Left renal pelvis (tissue), 4 donors: ENCODE measurements around the gene GJC1. TPM values are rescaled to one million over a fixed set of nuclear protein-coding genes. Genes with fewer than 3 reads are reported as not detected.

Source experiments
- DNase-seq, 4 donors: peaks; one replicate each; pipeline ENCODE4 v3.0.0-alpha.2; 2013; ENCODE audit warnings: low read depth in 4 of 4, low spot score in 3 of 4
- polyA plus RNA-seq, 4 donors: library from polyadenylated mRNA; unstranded; fragments of 120-200 nt; gene quantifications; one replicate each; pipeline ENCODE4 v1.2.1, GENCODE V29; 2013; ENCODE audit not compliant: insufficient read length in 4 of 4

Gene GJC1
- polyA plus RNA-seq, 4 donors: 23.7 to 32.4 (median 25.0) TPM

DNA sequence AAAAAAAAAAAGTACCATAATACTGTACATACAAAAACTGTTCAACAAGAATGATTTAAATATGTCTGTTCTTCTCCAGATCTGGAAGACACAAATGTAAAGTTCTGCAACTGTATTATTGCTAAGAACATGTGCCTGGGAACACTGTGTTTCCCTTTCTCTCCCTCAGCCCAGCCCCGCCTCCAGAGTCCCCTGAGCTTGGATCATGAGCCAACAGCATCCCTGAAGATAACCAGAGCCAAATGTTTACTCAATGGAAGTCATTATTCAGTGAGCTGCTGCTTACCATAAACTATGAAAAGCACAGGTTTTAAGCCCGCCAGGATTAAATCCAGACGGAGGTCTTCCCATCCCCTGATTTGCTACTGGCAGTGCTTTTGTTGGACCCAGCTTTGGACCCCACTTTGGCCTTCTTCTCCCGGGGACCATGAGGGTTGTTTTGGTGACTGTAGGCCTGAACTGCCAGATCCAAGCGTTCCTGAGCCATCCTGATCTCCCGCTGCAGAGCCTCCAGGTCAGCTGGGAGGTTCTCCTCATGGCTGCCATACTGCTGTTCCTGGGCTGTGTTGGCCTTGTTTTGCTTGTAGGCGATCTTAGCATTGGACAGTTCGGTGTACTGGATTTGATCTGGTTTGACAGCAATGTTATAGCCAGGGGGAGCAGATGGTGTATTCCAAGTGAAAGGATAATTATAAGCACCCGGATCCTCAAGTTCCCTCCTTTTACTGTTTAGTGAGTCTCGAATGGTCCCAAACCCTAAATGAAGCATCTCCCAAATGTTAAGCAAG lies 25.6 kb downstream of the GJC1 start:
- no peak for DNase-seq

DNA sequence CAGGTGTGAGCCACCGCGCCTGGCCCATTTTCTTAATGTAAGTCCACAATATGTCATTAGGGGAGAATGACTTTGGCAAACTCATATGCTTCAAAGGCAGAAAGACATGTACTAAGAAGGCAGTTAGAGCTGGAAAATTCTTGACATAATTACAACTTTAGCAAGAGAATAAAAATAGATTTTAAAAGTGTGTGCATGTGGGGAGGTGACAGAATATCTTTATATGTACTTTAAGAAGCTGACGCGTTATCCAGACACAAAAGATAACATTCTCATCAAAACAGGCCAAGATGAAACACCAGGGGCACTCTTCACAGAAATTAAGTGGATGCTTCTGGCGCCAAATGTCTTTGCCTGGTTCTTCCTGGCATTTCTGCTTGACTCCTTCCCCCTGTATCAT lies 28.2 kb downstream of the GJC1 start:
- DNase-seq: no peak

DNA sequence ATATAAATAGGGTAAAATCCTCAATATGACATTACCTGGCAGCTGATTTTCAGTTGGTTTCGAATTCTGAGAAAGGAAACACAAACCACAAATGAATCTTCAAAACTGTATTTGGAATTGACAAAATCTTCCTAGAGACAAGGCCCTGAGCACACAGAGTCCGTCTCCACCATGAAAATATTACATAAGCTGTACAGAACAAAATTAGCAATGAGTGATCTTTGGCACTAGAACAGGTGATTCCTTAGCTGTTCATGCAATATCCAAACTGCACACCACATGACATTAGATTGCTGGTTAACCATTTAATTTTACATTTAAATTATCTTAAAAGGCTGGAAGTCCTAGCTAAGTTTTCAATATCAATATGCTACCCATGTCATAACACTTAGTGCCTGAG lies 31.7 kb downstream of the GJC1 start:
- DNase-seq: no peak

DNA sequence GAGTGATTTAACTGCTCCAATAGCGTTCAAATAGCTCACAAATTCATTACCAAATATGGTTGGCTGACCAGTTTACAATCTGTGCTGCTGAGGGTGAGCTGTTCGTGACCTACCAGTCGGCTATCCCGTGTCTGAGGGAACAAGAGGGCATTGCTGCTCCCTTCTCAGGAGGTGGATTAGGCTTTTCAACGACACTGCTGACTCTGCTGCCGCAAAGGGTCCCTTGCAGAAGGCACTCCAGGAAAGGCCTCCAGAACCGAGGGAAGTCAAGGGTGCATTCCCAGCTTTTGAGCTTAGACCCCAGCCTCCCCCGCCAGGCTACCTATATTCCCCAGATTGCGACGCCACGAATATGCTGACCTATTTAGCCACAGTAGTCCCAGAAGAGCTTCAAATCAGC lies 32.3 kb downstream of the GJC1 start:
- no peak for DNase-seq

DNA sequence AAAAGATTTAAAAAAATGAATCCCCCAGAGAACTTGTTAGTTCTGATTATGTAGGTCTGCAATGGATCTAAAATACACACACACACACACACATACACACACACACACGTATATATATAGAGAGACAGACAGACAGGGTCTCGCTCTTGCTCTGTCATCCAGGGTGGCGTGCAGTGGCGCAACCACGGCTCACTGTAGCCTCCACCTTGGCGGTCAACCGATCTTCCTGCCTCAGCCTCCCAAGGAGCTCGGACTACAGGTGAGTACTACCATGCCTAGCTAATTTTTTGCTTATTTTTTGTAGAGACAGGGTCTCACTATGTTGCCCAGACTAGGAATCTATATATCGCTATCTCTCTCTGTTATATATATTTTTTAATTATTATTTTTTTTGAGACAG lies 33.4 kb downstream of the GJC1 start:
- no peak for DNase-seq

DNA sequence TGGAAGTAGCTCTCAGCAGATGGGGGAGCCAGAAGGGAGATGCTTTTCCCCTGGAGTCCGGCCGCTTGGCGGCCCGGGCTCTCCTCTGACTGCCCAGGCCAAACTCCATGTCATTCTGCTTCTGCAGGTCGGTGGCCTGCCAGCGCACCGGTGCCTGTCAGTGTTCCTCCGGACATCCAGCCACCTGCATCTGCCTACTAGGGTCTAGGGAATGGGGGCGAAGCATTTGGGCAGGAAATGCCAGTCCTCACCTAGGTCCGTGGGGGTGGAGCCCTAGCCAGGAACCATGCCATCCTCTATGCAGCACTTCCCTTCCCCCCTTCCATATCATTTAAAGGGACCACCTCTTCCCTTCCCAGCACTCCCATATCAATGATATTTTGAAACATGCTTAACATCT lies 34.2 kb downstream of the GJC1 start:
- DNase-seq: no peak

- DNase-seq: no peak
These were observed 34.7 kb downstream of the GJC1 start for GRCh38 chr17:44795421-44795820.

GRCh38 chr17:44794851-44795413 lies 35.2 kb downstream of the GJC1 start:
- DNase-seq: no peak

DNA sequence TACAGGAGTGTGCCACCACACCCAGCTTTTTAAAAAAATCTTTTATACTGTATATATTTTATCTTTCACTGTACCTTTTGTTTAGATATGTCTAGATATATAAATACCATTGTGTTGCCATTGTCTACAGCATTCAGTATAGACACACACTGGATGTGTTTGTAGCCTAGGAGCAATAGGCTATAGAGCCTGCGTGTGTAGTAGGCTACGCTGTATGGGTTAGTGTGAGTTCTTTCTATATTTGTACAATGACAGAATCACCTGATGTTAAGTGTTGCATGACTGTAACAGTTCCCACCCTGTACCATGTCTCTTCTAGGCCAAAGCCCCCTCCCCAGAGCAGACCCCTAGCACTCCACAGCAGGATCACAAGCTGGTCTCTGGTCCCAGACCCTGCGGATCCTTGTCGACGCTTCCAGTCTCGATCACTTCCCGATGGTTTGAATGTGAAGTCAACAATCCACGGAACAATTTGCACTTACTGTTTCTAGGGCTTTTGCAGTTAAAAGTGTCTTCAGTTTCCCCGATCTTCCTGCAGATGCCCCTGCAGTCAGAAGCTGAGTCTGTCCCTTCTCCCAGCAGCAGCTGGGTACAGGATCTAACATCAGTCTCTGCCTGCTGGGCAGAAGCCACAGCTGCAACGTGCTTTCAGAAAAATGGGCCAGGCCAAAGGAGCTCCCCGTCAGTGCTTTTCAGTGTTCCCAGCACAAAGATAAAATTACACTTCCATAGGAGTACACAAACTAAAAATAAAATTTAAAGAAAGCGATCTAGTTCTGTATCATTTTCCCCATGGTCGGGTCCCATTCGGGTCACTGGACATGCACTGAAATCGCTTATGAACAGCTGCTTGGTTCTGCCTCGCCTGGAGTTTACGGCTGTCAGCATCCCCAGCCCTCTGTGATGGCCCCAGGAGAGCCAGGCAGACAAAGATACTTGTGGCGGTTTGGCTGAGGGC lies 35.9 kb downstream of the GJC1 start:
- DNase-seq: no peak

GRCh38 chr17:44792276-44792675 lies 37.8 kb downstream of the GJC1 start:
- no peak for DNase-seq

GRCh38 chr17:44788139-44788538 lies 41.9 kb downstream of the GJC1 start:
- no peak for DNase-seq

DNA sequence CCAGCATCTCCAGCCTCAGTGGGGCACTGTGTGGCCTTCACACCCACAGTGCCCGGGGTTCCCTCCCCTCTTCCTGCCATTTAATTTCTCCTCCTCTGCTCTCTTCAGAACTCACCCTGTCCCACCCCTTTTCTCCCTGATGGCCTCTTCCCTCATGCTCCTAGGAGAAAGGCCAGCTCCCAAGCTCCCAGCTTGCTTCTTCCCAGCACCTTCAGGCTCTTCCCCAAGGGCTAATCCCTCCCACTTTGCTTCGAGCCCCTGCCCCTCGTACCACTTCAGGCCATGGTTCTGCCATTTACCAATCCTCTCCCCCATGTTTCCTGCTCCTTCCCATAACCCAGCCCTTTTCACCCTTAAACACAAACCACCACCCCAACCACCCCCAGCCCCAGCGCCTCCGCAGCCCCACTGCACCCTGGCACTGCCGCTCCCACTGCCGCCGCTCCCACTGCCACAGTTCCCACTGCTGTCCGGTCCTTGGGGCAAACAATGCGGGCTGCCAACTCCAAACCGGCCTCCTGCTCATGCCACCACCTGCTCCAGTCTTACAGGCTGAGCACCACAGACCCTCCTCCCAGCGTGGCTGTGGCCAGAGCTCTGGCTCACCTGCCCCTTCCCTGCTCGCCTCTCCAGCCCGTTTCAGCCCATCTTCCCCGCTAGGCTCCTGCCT lies 42.7 kb downstream of the GJC1 start:
- DNase-seq: no peak

GRCh38 chr17:44786551-44787081 lies 43.5 kb downstream of the GJC1 start:
- no peak for DNase-seq

GRCh38 chr17:44785921-44786320 lies 44.2 kb downstream of the GJC1 start:
- DNase-seq: no peak

- no peak for DNase-seq
These were observed 47.7 kb downstream of the GJC1 start for GRCh38 chr17:44782326-44782850.

GRCh38 chr17:44781551-44782325 lies 48.3 kb downstream of the GJC1 start:
- no peak for DNase-seq

- DNase-seq: no peak
These were observed 49.1 kb downstream of the GJC1 start for GRCh38 chr17:44780845-44781480.

DNA sequence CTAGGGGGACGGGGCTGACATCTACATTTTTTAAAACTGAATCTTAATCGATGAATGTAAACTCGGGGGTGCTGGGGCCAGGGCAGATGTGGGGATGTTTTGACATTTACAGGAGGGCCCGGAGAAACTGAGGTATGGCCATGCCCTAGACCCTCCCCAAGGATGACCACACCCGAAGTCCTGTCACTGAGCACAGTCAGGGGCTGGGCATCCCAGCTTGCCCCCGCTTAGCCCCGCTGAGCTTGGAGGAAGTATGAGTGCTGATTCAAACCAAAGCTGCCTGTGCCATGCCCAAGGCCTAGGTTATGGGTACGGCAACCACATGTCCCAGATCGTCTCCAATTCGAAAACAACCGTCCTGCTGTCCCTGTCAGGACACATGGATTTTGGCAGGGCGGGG lies 49.9 kb downstream of the GJC1 start:
- no peak for DNase-seq
